Stimulated activated CD4-positive, alpha-beta T cell treated with anti-CD3 and anti-CD28 coated beads, Interleukin-15, amount 100 ng/mL, for 1 hour (primary cell): ENCODE data around the gene MYG1.
A peak's percentile ranks its signal among the peaks of the same experiment; 100 is the strongest.
"Not testable (repeated sequence)": the region's sequence is repeated elsewhere in the genome, so short reads cannot be mapped to it uniquely, and the experiment has no call there.

ENCODE experiments used
- DNase-seq, 2 donors: peaks; one replicate each; pipeline ENCODE4 v3.0.0-alpha.2; 2020; ENCODE audit warnings: low read depth in 1 of 2, low spot score in 1 of 2

Gene MYG1

DNA sequence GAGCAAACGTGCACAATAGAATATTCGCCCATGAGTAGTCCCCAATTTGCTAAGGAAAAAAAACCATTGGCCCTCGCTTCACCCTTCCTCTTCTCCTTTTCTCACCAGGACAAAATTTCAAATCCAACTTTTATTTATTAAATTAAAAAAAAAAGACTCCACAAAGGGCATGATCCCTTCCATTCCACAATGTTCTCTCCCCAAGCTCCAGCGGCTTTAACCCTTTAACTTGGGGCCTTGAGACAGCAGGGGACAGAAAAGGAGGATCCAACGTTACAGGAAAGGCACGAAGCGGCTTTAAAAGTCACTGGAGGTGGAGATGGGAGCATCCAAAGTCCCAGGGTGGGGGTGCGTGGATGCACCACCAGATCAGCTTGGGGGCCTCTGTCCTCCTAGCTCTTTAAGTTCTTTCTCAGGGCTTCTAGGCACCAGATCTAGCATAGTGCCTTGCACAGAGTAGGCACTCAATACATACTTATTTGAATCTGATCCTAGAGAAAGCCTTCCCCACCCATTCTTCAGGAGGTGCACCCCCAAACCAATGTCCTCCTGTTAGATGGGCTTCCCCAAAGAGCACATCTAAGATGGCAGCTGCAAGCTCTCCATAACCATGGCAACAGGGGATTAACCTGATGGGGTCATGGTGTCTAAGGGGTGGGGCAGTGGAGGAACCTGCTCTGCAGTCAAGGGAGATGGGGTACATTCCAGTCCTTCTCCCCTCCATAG lies 27.1 kb downstream of the MYG1 start:
- DNase-seq, result no peak

DNA sequence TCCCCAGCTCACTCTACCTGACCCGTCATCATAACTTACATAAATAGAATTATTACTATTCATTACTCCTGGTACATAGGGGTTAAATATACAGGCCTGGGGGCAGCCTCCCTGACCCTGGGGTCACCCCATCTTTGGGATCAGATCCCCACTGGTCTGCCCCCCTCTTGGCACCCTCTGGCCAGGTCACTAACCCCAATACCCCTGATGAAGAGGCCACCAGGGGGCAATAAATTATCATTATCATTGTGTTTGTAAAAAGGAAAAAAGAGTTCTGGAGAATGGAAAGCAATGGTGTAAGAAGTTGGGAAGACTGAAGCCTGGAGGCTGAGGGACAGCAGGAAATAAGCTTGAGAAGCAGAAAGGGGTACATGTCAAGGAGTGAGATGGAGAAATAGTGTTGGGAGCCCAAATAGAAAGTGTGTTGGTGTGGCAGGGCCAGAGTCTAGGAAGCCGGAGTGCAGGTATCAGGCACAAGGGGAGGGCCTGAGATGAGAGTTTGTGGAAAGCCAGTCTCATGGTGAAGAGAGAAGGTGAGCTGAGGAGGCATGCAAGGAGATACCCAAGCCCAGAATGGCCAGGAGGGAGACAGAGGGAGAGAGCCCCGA lies 28.0 kb downstream of the MYG1 start:
- DNase-seq, result no peak

DNA sequence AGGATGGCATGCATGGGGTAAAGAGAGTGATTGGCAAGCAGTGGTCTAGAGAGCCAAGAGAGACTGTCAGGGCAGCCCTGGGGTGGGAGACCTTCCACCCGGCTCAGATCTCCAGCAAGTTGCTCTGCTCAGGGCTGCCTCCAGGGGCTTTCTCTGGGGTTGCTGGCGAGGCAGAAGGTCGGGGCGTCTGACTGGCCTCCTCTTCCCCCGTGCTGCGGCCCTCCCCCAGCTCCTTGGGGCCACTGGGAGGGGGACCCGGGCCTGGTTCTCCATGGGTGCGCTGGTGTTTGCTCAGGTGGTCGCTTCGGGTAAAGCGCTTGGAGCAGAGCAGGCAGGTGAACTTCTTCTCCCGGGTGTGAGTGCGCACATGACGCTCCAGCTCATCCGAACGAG lies 28.5 kb downstream of the MYG1 start:
- DNase-seq, result no peak

- no peak for DNase-seq
Observed at GRCh38 chr12:53330671-53331070, 31.2 kb downstream of the MYG1 start.

DNA sequence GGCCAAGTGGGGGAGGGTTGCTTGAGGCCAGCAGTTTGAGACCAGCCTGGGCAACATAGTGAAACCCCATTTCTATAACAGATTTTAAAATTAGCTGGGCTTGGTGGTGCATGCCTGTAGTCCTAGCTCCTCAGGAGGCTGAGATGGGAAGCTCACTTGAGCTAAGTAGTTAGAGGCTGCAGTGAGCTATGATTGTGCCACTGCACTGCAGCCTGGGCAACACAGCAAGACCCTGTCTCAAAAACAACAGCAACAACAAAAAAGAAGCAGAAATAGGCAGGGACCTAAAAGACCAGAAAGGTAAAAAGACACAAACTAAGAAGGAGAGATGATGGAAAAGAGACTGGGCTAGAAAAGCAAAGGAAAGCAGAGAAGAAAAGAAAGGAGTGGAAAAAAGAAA lies 32.8 kb downstream of the MYG1 start:
- DNase-seq, result not testable (repeated sequence)

DNA sequence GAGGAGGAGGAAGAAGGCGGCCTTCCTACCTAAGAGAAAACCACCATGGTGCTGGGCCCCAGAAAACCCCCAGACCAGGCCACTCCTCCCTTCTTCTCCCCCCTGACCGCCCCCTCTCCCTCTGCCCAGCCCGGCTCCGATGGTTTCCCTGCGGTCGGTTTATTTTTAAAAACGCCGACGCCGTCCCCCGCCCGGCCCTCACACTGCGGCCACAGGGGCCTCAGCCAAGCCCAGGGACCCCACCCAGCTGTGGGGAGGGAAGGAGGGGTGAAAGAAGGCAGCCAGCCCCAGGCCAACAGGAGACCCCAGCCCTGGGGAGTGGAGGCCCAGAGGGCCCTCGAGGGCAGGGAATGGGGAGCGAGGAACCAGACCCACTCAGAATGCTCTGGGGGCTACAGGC lies 33.2 kb downstream of the MYG1 start:
- DNase-seq, result no peak

- no peak for DNase-seq
Observed at GRCh38 chr12:53333289-53333688, 33.8 kb downstream of the MYG1 start.

DNA sequence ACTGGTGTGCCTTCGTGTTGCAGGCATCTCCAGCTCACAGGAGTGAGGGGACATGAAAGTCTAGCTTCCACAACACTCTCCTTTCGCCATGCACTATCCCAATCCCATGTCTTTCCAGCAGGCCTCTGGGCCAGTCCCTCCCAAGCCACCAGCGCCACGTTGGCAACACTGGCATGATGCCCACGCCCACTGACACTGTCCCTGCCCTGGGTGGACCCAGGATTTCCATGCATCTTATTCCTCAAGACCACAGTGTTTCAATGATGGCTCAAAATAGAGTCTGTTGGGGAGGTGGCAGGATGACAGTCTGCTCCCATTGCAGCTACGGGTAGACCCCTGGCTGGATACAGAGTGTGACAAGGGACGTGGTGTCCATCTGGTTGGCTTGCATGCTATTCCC lies 34.4 kb downstream of the MYG1 start:
- no peak for DNase-seq

- DNase-seq, result no peak
Observed at GRCh38 chr12:53334822-53335221, 35.3 kb downstream of the MYG1 start.

GRCh38 chr12:53336181-53336681 lies 36.7 kb downstream of the MYG1 start, which contains the start of gene SP7:
SP7 (minus strand) TSS chr12:53336354; CDS start chr12:53335646, 708 bp downstream.
- DNase-seq, result no peak

DNA sequence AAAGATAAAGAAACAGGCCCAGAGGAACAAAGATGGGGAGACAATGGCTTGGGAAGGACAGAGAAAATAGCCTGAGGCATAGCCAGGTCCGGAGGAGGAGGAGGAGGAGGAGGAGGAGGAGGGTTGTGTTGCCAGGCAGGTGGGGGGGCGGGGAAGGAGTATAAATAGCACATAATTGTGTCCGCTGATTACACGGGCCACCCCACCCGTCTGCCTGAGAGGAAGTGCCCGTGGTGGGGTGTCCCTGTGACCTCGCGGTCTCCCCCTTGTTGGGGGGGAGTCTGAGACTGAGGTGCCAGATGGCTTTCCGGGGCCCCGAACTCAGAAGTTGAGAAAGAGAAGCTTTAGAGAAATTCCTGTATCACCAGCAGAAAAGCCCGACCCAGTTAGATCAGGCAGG lies 38.5 kb downstream of the MYG1 start:
- DNase-seq, result no peak

GRCh38 chr12:53338916-53339315 lies 39.4 kb downstream of the MYG1 start:
- DNase-seq, result no peak

- no peak for DNase-seq
Observed at GRCh38 chr12:53340398-53340797, 40.9 kb downstream of the MYG1 start.

DNA sequence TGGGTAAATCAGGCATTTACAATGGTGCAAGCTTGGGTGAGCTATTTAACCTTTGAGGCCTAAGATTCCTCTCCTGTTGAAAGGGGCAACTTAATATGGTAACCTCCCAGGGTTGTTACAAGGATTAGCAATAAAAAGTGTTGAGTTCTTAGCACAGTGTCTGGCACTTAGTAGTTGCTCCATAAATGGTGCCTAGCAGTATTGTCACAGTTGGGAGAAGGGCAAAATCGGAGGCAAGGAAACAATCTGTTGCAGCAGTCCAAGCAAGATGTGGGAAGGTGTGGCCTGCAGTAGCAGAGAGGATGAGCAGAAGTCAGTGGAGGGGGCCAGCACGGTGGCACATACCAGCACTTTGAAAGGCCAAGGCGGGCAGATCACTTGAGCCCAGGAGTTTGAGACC lies 44.0 kb downstream of the MYG1 start:
- DNase-seq, result no peak

GRCh38 chr12:53343969-53344368 lies 44.5 kb downstream of the MYG1 start:
- no peak for DNase-seq

GRCh38 chr12:53344487-53344823 lies 45.0 kb downstream of the MYG1 start:
- no peak for DNase-seq

- peak; percentile 52 to 62 for DNase-seq
Observed at GRCh38 chr12:53344824-53345485, 45.5 kb downstream of the MYG1 start.

GRCh38 chr12:53345486-53346188 lies 46.1 kb downstream of the MYG1 start:
- DNase-seq, result no peak

GRCh38 chr12:53346491-53346890 lies 47.0 kb downstream of the MYG1 start:
- no peak for DNase-seq

DNA sequence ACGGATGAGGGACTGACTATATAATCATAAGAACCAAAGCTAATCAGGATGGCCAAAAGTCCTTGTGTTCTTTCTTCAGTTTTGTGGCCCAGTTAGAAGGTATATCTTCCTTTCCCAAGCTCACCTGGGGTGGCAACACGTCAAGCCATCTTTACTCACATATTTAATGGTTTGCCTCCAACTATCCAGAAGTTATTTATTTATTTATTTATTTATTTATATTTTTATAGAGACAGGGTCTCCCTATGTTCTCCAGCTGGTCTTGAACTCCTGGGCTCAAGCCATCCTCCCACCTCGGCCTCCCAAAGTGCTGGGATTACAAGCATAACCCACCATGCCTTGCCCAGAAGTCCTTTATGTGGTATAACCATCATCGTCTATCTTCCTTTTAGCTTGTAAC lies 48.4 kb downstream of the MYG1 start:
- DNase-seq, result no peak

- peak; percentile 56 to 65 for DNase-seq
Observed at GRCh38 chr12:53352331-53353256, 53.1 kb downstream of the MYG1 start.
